HUES6 (cell line): ENCODE data around the gene ZNF579.

ENCODE experiments used
- H3K27ac ChIP-seq: 2 replicates; pipeline ENCODE4 v1.7.0; 2013; ENCODE audit warnings: low read depth, mild to moderate bottlenecking, low read length, inconsistent platforms
- H3K27me3 ChIP-seq: 2 replicates; pipeline ENCODE4 v1.6.1; 2013; ENCODE audit warnings: low read length; ENCODE audit not compliant: control insufficient read depth, insufficient read depth
- H3K36me3 ChIP-seq: 2 replicates; pipeline ENCODE4 v1.6.1; 2013; ENCODE audit warnings: low read length; ENCODE audit not compliant: control insufficient read depth, insufficient read depth
- H3K4me1 ChIP-seq: 2 replicates; pipeline ENCODE4 v1.6.1; 2013; ENCODE audit warnings: low read length; ENCODE audit not compliant: control insufficient read depth, insufficient read depth
- H3K4me3 ChIP-seq: 2 replicates; pipeline ENCODE4 v1.5.1; 2013; ENCODE audit warnings: low read depth, low read length
- H3K9ac ChIP-seq: one replicate; pipeline ENCODE4 v1.6.1; 2013; ENCODE audit warnings: mild to moderate bottlenecking, low read length
- H3K9me3 ChIP-seq: 2 replicates; pipeline ENCODE4 v1.6.1; 2013; ENCODE audit warnings: low read depth, low read length; ENCODE audit not compliant: control insufficient read depth, insufficient read depth

Gene ZNF579

GRCh38 chr19:55580628-55581144 is at the start of gene ZNF579:
Gene ZNF579 (minus strand): TSS chr19:55580848. CDS start chr19:55579639, 1,209 bp downstream.
- H3K9ac ChIP-seq, result peak within 1 kb of the TSS; percentile 79
- H3K36me3 ChIP-seq, result peaks cover 16% of the 10 kb centered on the region
- no peaks in the 10 kb centered on the region for H3K27me3 ChIP-seq
- no peaks in the 10 kb centered on the region for H3K9me3 ChIP-seq
- 0 out of 2 replicates have a peak, but pooled peaks cover 2% of the 10 kb centered on the region for H3K4me1 ChIP-seq
- peak within 1 kb of the TSS; percentile 90 for H3K4me3 ChIP-seq
- H3K27ac ChIP-seq, result peak within 1 kb of the TSS; percentile 88

GRCh38 chr19:55626350-55626749 is 45.7 kb upstream of the ZNF579 start:
- no peaks in the 10 kb centered on the region for H3K9me3 ChIP-seq
- H3K4me3 ChIP-seq, result no peak overlapping the region
- H3K4me1 ChIP-seq, result no peaks in the 10 kb centered on the region; the same call in 1 of the 2 replicates
- peaks cover 3% of the 10 kb centered on the region; the same call in 1 of the 2 replicates for H3K36me3 ChIP-seq
- no peak overlapping the region for H3K9ac ChIP-seq
- no peaks in the 10 kb centered on the region for H3K27me3 ChIP-seq
- H3K27ac ChIP-seq, result no peak overlapping the region

- Histone ChIP-seq H3K9me3 (no peaks in the 10 kb centered on the region), H3K4me3 (peak overlapping the region; percentile 61), H3K9ac (no peak overlapping the region), H3K4me1 (no peaks in the 10 kb centered on the region; the same call in 1 of the 2 replicates), H3K27ac (no peak overlapping the region), H3K36me3 (peaks cover 17% of the 10 kb centered on the region), H3K27me3 (no peaks in the 10 kb centered on the region)
Observed at GRCh38 chr19:55625004-55625326, 44.3 kb upstream of the ZNF579 start.

- Histone ChIP-seq H3K4me1 (no peaks in the 10 kb centered on the region; the same call in 1 of the 2 replicates), H3K36me3 (peaks cover 17% of the 10 kb centered on the region), H3K9ac (peak within 1 kb of the TSS; percentile 57), H3K27ac (0 out of 2 replicates have a peak within 1 kb of the TSS, but pooled peaks have one; percentile 48), H3K9me3 (no peaks in the 10 kb centered on the region), H3K4me3 (peak within 1 kb of the TSS; percentile 61), H3K27me3 (no peaks in the 10 kb centered on the region)
Observed at GRCh38 chr19:55624109-55625003, 43.7 kb upstream of the ZNF579 start, which contains the start of gene ZNF784. Gene ZNF784 (minus strand): TSS chr19:55624566. CDS start chr19:55624561, 5 bp downstream.

GRCh38 chr19:55623561-55623960 is 42.9 kb upstream of the ZNF579 start:
- Histone ChIP-seq H3K4me1 (no peaks in the 10 kb centered on the region; the same call in 1 of the 2 replicates), H3K27ac (no peak overlapping the region), H3K9me3 (no peaks in the 10 kb centered on the region), H3K9ac (no peak overlapping the region), H3K4me3 (peak overlapping the region; percentile 53), H3K27me3 (no peaks in the 10 kb centered on the region), H3K36me3 (peaks cover 17% of the 10 kb centered on the region)

GRCh38 chr19:55623130-55623529 is 42.5 kb upstream of the ZNF579 start:
- Histone ChIP-seq H3K9me3 (no peaks in the 10 kb centered on the region), H3K4me1 (no peaks in the 10 kb centered on the region; the same call in 1 of the 2 replicates), H3K27ac (no peak overlapping the region), H3K9ac (no peak overlapping the region), H3K27me3 (no peaks in the 10 kb centered on the region), H3K4me3 (no peak overlapping the region), H3K36me3 (peaks cover 17% of the 10 kb centered on the region)

GRCh38 chr19:55622242-55622969 is 41.8 kb upstream of the ZNF579 start:
- no peak overlapping the region for H3K9ac ChIP-seq
- H3K4me3 ChIP-seq, result no peak overlapping the region
- no peaks in the 10 kb centered on the region; the same call in 1 of the 2 replicates for H3K4me1 ChIP-seq
- H3K36me3 ChIP-seq, result peaks cover 20% of the 10 kb centered on the region
- H3K27me3 ChIP-seq, result no peaks in the 10 kb centered on the region
- H3K27ac ChIP-seq, result no peak overlapping the region
- no peaks in the 10 kb centered on the region for H3K9me3 ChIP-seq

GRCh38 chr19:55621673-55622231 is 41.1 kb upstream of the ZNF579 start:
- Histone ChIP-seq H3K4me1 (no peaks in the 10 kb centered on the region; the same call in 1 of the 2 replicates), H3K4me3 (no peak overlapping the region), H3K36me3 (peaks cover 25% of the 10 kb centered on the region), H3K9me3 (no peaks in the 10 kb centered on the region), H3K27me3 (no peaks in the 10 kb centered on the region), H3K27ac (no peak overlapping the region), H3K9ac (no peak overlapping the region)

- Histone ChIP-seq H3K4me1 (no peaks in the 10 kb centered on the region; the same call in 1 of the 2 replicates), H3K9me3 (no peaks in the 10 kb centered on the region), H3K36me3 (peaks cover 28% of the 10 kb centered on the region), H3K9ac (no peak overlapping the region), H3K4me3 (no peak overlapping the region), H3K27ac (no peak overlapping the region), H3K27me3 (no peaks in the 10 kb centered on the region)
Observed at GRCh38 chr19:55621205-55621672, 40.6 kb upstream of the ZNF579 start.

- Histone ChIP-seq H3K9me3 (no peaks in the 10 kb centered on the region), H3K27ac (no peak overlapping the region), H3K9ac (no peak overlapping the region), H3K36me3 (peaks cover 33% of the 10 kb centered on the region), H3K27me3 (no peaks in the 10 kb centered on the region), H3K4me1 (no peaks in the 10 kb centered on the region; the same call in 1 of the 2 replicates), H3K4me3 (no peak overlapping the region)
Observed at GRCh38 chr19:55620410-55621204, 40.0 kb upstream of the ZNF579 start.
